ENCODE data around the gene THSD4. TPM values are rescaled to one million over a fixed set of nuclear protein-coding genes. Genes with fewer than 3 reads are reported as not detected.

Gene THSD4
- polyA plus RNA-seq, 2 of the 4 experiments (the other 2 are of a cell fraction), result 15.8 to 40.7 TPM

GRCh38 chr15:71141572-71141971 is 26.3 kb downstream of the THSD4 start:
- TF ChIP-seq SREBF2 (IDR thresholded peaks at IDR 0.05), result no peak
- no peak for DNase-seq (ENCODE audit: low read depth in 1 of 2, low spot score in 1 of 2)
- no peak overlapping the region for H3K4me2 ChIP-seq
- no peak overlapping the region for H3K4me3 ChIP-seq
- no peaks in the 10 kb centered on the region for H3K9me3 ChIP-seq
- WGBS (ENCODE audit: missing lambda C conversion rate), result 90% methylated on average over 5 of the region's 5 CpGs
- POLR2A ChIA-PET, result no interaction called here
- H3K27ac ChIP-seq, result no peak overlapping the region
- H3K4me1 ChIP-seq, result peaks cover 60% of the 10 kb centered on the region
- CTCF ChIA-PET, result interaction anchor here (2.2 kb wide), 1 partner anchor 26 kb away, joined by 9 read pairs; the partner anchor contains the start of gene THSD4
- no peak for ATAC-seq
- FAIRE-seq, result no peak

- ChIA-PET POLR2A (no interaction called here), CTCF (interaction anchor here (0.6 to 2.2 kb wide), 4 partner anchors 14 to 269 kb away, joined by 3 to 9 read pairs (median 3); partner anchors contain the start of gene THSD4)
These were observed 27.5 kb downstream of the THSD4 start for GRCh38 chr15:71142780-71143179.

GRCh38 chr15:71143373-71144310 is 28.4 kb downstream of the THSD4 start:
- ChIA-PET CTCF (interaction anchor here (0.6 to 1.3 kb wide), 4 partner anchors 10 to 300 kb away, joined by 3 to 4 read pairs (median 3); no protein-coding TSS in a partner anchor), POLR2A (no interaction called here)
- TF ChIP-seq BHLHE40 (IDR thresholded peaks at IDR 0.05; ENCODE audit: low read depth, low read length) (no peak), RAD21 (conservative IDR thresholded peaks at IDR 0.05 in 1 of 2, IDR thresholded peaks at IDR 0.05 in 1 of 2) (0 out of 5 replicates have a peak, but pooled peaks of 1 of the 2 experiments have one; percentile 2), CEBPB (IDR thresholded peaks at IDR 0.05) (peak; percentile 41 to 46; a peak in 1 of 4 replicates)
- Histone ChIP-seq H3K4me3 (no peak overlapping the region), H3K4me2 (peak overlapping the region; percentile 22; the same call in 2 of the 3 replicates), H3K9me3 (no peaks in the 10 kb centered on the region), H3K27ac (peak overlapping the region; percentile 9 to 32; a peak in 3 of 6 replicates), H3K4me1 (peaks cover 59% of the 10 kb centered on the region)
- no peak for FAIRE-seq
- peak in 1 of 2 experiments; percentile 65; a peak in 3 of 6 replicates for ATAC-seq
- DNase-seq (ENCODE audit: low read depth in 1 of 2, low spot score in 1 of 2), result no peak
- 64% methylated on average over 10 of the region's 10 CpGs for WGBS (ENCODE audit: missing lambda C conversion rate)

More at GRCh38 chr15:71142780-71143179, 27.5 kb downstream of the THSD4 start:
- TF ChIP-seq PHF8 (IDR thresholded peaks at IDR 0.05; ENCODE audit: borderline replicate concordance, low read depth), result no peak
- TF ChIP-seq RARB (CRISPR knock-in tag; IDR thresholded peaks at IDR 0.05), result no peak
- TF ChIP-seq EP300 (IDR thresholded peaks at IDR 0.05), result no peak
- TF ChIP-seq TP53 (CRISPR knock-in tag; IDR thresholded peaks at IDR 0.05), result no peak
- TF ChIP-seq ZC3H11A (IDR thresholded peaks at IDR 0.05), result no peak
- no peak for TF ChIP-seq POLR2A (IDR thresholded peaks at IDR 0.05; ENCODE audit: low read length)
- no peak for TF ChIP-seq CEBPB (IDR thresholded peaks at IDR 0.05)
- TF ChIP-seq ESRRA (IDR thresholded peaks at IDR 0.05; ENCODE audit: borderline replicate concordance, low read length), result no peak
- TF ChIP-seq JUNB (IDR thresholded peaks at IDR 0.05), result no peak
- TF ChIP-seq REST (IDR thresholded peaks at IDR 0.05), result no peak
- no peak for TF ChIP-seq RAD21 (conservative IDR thresholded peaks at IDR 0.05 in 1 of 2, IDR thresholded peaks at IDR 0.05 in 1 of 2)
- H3K4me3 ChIP-seq, result no peak overlapping the region
- H3K4me1 ChIP-seq, result peaks cover 58% of the 10 kb centered on the region
- FAIRE-seq, result peak; percentile 32
- no peak overlapping the region for H3K27ac ChIP-seq
- no peaks in the 10 kb centered on the region for H3K9me3 ChIP-seq
- DNase-seq (ENCODE audit: low read depth in 1 of 2, low spot score in 1 of 2), result no peak
- no peak for ATAC-seq
- 78% methylated on average over 3 of the region's 3 CpGs for WGBS (ENCODE audit: missing lambda C conversion rate)
- H3K4me2 ChIP-seq, result no peak overlapping the region

- peak overlapping the region in 1 of 2 experiments; percentile 5; a peak in 1 of 6 replicates for H3K27ac ChIP-seq
- FAIRE-seq, result no peak
- CTCF ChIA-PET, result interaction anchor here (1.0 kb wide), 1 partner anchor 10 kb away, joined by 3 read pairs; no protein-coding TSS in a partner anchor
- no peak overlapping the region for H3K4me3 ChIP-seq
- 91% methylated on average over 2 of the region's 2 CpGs for WGBS (ENCODE audit: missing lambda C conversion rate)
- peak overlapping the region; percentile 3; the same call in 1 of the 3 replicates for H3K4me2 ChIP-seq
- no peak for TF ChIP-seq BCL3 (IDR thresholded peaks at IDR 0.05)
- TF ChIP-seq TP53 (CRISPR knock-in tag; IDR thresholded peaks at IDR 0.05), result no peak
- peaks cover 64% of the 10 kb centered on the region for H3K4me1 ChIP-seq
- ATAC-seq, result no peak
- H3K9me3 ChIP-seq, result no peaks in the 10 kb centered on the region
- no peak for DNase-seq (ENCODE audit: low read depth in 1 of 2, low spot score in 1 of 2)
- POLR2A ChIA-PET, result no interaction called here
These were observed 30.4 kb downstream of the THSD4 start for GRCh38 chr15:71145648-71146047.

Measured in A549 (cell line).